Measurements from ENCODE around the gene CD6.

Gene CD6

DNA sequence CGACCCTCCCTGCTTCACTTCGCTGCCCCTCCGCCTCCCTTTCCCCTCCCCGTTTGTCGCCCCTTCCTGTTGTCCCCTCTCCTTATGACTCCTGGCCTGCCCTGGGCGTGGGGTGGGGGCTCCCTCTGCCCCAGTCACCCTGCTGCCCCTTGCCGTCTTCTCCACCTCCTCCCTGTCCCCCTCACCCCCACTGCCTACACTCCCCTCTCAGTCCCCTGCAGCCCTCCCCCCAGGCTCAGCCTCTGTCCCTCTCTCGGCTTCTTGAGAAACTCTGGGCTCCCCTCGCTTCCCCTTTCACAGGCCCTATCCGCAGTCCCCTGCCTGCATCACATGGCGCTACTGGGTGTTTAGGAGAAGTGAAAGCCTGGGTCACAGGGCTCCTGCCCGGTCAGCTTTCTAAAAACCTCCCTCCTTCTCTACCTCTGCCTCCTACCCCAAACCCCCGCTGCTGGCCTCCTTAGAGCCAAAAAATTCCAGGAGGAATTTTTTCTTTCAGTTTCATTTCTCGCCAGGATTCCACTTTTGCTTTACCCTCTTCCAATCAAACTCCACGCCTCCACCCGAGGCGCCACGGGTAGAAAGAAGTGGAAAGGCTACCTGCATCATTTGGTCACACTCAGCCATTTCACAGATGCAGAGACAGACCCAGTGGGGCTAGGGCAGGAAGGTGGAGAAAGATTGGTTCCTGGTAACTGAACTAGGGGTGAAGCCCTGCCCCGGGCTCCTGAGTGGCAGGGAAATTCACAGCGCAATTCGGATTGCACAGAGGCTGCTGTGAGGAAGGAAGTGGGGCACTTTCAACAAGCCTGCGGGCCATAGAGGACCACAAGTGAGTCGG lies 19.4 kb upstream of the CD6 start, which contains the start of gene SLC15A3:
Gene SLC15A3 (minus strand): TSS at position 273 of the 838 bp plus-strand sequence. CDS start 625 bp downstream, outside the sequence.
- Histone ChIP-seq H3K36me3 (ENCODE audit: control insufficient read depth in 1 of 2, insufficient read depth in 2 of 2, low read length in 2 of 2) (no peaks in the 10 kb centered on the region), H3K4me1 (ENCODE audit: control insufficient read depth in 1 of 2, insufficient read depth in 2 of 2, low read length in 2 of 2) (peaks cover 0 to 12% of the 10 kb centered on the region in 2 donors), H3K27me3 (ENCODE audit: control insufficient read depth in 1 of 2, insufficient read depth in 2 of 2, low read length in 2 of 2) (no peaks in the 10 kb centered on the region), H3K4me3 (ENCODE audit: low read depth in 1 of 2, low read length in 2 of 2) (peak within 1 kb of the TSS; percentile 61 to 81), H3K9ac (ENCODE audit: low read depth in 1 of 2, low read length in 2 of 2) (peak within 1 kb of the TSS; percentile 48 to 55), H3K27ac (ENCODE audit: low read depth, low read length) (peak within 1 kb of the TSS; percentile 51), H3K9me3 (ENCODE audit: control insufficient read depth in 1 of 2, low read length in 2 of 2) (no peaks in the 10 kb centered on the region)

DNA sequence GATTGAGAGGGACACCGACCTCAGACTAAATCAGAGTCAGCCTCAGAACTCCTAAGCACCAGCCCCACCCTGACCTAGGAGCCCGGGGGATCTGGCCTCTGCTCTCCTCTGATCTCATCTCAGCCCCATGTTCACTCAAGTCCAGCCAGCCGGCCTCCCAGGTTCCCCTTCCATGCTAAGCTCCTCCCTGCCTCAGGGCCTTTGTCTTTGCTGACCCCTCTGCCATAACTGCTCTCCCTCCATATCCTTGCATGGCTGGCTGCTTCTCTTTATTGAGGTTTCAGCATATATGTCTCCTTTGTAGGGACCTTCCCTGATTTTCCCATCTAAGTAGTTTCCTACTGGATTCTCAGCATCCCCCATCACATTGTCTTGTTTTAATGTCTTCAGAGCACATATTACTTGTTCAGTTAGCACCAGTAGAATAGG lies 18.7 kb upstream of the CD6 start:
- H3K27ac ChIP-seq (ENCODE audit: low read depth, low read length), result peak overlapping the region; percentile 20
- no peaks in the 10 kb centered on the region for H3K36me3 ChIP-seq (ENCODE audit: control insufficient read depth in 1 of 2, insufficient read depth in 2 of 2, low read length in 2 of 2)
- peaks cover 0 to 12% of the 10 kb centered on the region in 2 donors for H3K4me1 ChIP-seq (ENCODE audit: control insufficient read depth in 1 of 2, insufficient read depth in 2 of 2, low read length in 2 of 2)
- peak overlapping the region; percentile 48 to 55 for H3K9ac ChIP-seq (ENCODE audit: low read depth in 1 of 2, low read length in 2 of 2)
- no peaks in the 10 kb centered on the region for H3K27me3 ChIP-seq (ENCODE audit: control insufficient read depth in 1 of 2, insufficient read depth in 2 of 2, low read length in 2 of 2)
- H3K4me3 ChIP-seq (ENCODE audit: low read depth in 1 of 2, low read length in 2 of 2), result peak overlapping the region; percentile 61 to 81
- H3K9me3 ChIP-seq (ENCODE audit: control insufficient read depth in 1 of 2, low read length in 2 of 2), result no peaks in the 10 kb centered on the region

DNA sequence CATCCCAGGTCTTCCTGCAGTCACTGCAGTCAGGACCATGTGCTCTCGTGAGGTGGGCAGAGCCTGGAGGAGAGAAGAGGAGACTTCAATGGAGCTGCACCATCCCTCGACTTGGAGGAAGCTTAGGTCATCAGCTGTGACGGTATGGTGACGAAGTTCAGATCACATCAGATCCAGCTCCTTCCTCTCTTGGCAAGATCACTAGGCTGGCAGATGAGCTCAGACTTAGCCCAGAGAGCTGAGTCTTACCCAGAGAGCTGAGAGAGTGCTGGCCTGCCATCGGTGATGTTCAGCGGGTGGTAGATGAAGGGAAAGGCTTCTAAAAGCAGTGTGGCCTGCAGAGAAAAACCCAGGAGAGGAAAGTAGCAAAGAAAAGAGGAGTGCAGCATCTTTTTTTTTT lies 17.7 kb upstream of the CD6 start:
- no peak overlapping the region for H3K9ac ChIP-seq (ENCODE audit: low read depth in 1 of 2, low read length in 2 of 2)
- no peaks in the 10 kb centered on the region for H3K36me3 ChIP-seq (ENCODE audit: control insufficient read depth in 1 of 2, insufficient read depth in 2 of 2, low read length in 2 of 2)
- no peak overlapping the region for H3K27ac ChIP-seq (ENCODE audit: low read depth, low read length)

DNA sequence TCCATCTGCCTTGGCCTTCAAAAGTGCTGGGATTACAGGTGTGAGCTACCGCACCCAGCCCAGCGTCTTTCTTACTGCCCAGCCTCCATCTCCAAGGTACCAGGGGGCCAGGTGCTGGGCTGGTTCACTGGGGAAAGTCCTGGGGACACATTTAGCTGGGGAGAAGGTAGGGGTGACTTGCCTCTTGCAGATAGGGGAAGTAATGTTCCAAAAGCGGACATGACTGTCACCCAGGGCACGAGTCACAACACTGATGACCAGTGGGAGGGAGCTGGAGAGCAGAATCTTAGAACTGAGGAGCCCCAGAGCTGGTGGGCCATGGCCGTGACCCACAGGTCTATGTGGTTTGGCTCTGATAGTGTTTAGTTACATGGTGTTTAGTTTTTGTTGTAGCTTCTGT lies 17.1 kb upstream of the CD6 start:
- no peaks in the 10 kb centered on the region for H3K27me3 ChIP-seq (ENCODE audit: control insufficient read depth in 1 of 2, insufficient read depth in 2 of 2, low read length in 2 of 2)
- H3K27ac ChIP-seq (ENCODE audit: low read depth, low read length), result no peak overlapping the region
- peaks cover 0 to 10% of the 10 kb centered on the region in 2 donors for H3K4me1 ChIP-seq (ENCODE audit: control insufficient read depth in 1 of 2, insufficient read depth in 2 of 2, low read length in 2 of 2)
- H3K36me3 ChIP-seq (ENCODE audit: control insufficient read depth in 1 of 2, insufficient read depth in 2 of 2, low read length in 2 of 2), result no peaks in the 10 kb centered on the region
- no peaks in the 10 kb centered on the region for H3K9me3 ChIP-seq (ENCODE audit: control insufficient read depth in 1 of 2, low read length in 2 of 2)
- H3K4me3 ChIP-seq (ENCODE audit: low read depth in 1 of 2, low read length in 2 of 2), result no peak overlapping the region
- no peak overlapping the region for H3K9ac ChIP-seq (ENCODE audit: low read depth in 1 of 2, low read length in 2 of 2)

More for the DNA sequence above, 17.7 kb upstream of the CD6 start:
- no peaks in the 10 kb centered on the region for H3K27me3 ChIP-seq (ENCODE audit: control insufficient read depth in 1 of 2, insufficient read depth in 2 of 2, low read length in 2 of 2)
- H3K4me3 ChIP-seq (ENCODE audit: low read depth in 1 of 2, low read length in 2 of 2), result no peak overlapping the region
- peaks cover 0 to 10% of the 10 kb centered on the region in 2 donors for H3K4me1 ChIP-seq (ENCODE audit: control insufficient read depth in 1 of 2, insufficient read depth in 2 of 2, low read length in 2 of 2)
- H3K9me3 ChIP-seq (ENCODE audit: control insufficient read depth in 1 of 2, low read length in 2 of 2), result no peaks in the 10 kb centered on the region

DNA sequence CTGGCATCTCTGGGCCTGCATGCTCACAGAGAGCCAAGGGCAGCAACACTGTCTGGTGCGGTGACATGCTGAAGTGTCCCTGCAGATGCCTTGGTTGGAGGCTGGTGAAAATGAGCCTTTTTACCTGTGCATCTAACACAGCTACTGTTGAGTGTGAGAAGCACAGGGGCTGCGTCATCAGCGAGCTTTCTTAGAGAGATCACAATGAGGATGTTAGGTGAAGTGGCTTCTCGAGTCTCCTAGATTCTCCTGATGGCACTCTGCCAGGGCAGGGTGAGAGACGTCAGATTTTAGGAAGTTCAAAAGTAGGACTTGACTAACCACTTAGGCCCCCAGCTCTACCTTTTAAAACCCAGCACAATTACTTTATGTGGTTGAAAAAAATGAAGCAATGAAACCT lies 15.9 kb upstream of the CD6 start:
- Histone ChIP-seq H3K27me3 (ENCODE audit: control insufficient read depth in 1 of 2, insufficient read depth in 2 of 2, low read length in 2 of 2) (no peaks in the 10 kb centered on the region), H3K36me3 (ENCODE audit: control insufficient read depth in 1 of 2, insufficient read depth in 2 of 2, low read length in 2 of 2) (no peaks in the 10 kb centered on the region), H3K4me3 (ENCODE audit: low read depth in 1 of 2, low read length in 2 of 2) (no peak overlapping the region), H3K27ac (ENCODE audit: low read depth, low read length) (no peak overlapping the region), H3K9me3 (ENCODE audit: control insufficient read depth in 1 of 2, low read length in 2 of 2) (no peaks in the 10 kb centered on the region), H3K4me1 (ENCODE audit: control insufficient read depth in 1 of 2, insufficient read depth in 2 of 2, low read length in 2 of 2) (peaks cover 0 to 10% of the 10 kb centered on the region in 2 donors), H3K9ac (ENCODE audit: low read depth in 1 of 2, low read length in 2 of 2) (no peak overlapping the region)

DNA sequence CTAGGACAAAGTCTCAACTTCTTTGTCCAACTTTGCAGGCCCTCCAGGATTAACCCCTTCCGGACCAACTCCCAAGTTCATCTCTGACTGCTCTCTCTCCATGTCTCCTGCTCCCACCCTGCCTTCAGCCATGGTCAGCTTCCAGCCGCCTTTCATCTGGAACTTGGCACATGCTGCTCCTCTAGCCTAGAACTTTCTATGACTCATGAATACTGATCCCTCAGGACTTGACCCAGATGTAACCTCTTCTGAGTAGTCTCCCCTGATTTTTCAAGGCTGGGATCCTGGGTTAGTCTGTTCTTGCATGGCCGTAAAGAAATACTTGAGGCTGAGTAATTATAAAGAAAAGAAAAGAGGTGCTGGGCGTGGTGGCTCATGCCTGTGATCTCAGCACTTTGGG lies 14.3 kb upstream of the CD6 start:
- Histone ChIP-seq H3K36me3 (ENCODE audit: control insufficient read depth in 1 of 2, insufficient read depth in 2 of 2, low read length in 2 of 2) (no peaks in the 10 kb centered on the region), H3K4me3 (ENCODE audit: low read depth in 1 of 2, low read length in 2 of 2) (no peak overlapping the region), H3K27me3 (ENCODE audit: control insufficient read depth in 1 of 2, insufficient read depth in 2 of 2, low read length in 2 of 2) (no peaks in the 10 kb centered on the region), H3K4me1 (ENCODE audit: control insufficient read depth in 1 of 2, insufficient read depth in 2 of 2, low read length in 2 of 2) (peaks cover 0 to 5% of the 10 kb centered on the region in 2 donors), H3K27ac (ENCODE audit: low read depth, low read length) (no peak overlapping the region), H3K9ac (ENCODE audit: low read depth in 1 of 2, low read length in 2 of 2) (no peak overlapping the region), H3K9me3 (ENCODE audit: control insufficient read depth in 1 of 2, low read length in 2 of 2) (no peaks in the 10 kb centered on the region)

DNA sequence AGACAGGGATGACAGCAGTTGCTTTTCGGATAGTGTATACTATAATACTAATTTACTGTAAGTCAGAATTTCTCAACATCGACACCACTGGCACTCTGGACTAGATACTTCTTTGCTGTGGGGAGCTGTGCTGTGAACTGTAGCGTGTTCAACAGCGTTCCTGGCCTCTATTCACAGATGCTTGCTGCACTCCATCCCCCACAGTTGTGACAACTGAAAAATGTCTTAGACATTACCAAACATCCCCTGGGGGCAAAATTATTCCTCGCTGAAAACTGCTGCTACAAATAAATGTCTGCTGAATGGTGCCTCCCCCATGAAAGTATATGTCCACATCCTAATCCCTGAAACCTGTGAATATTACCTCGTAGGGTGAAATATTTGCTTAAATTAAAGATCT lies 12.0 kb upstream of the CD6 start:
- no peaks in the 10 kb centered on the region for H3K9me3 ChIP-seq (ENCODE audit: control insufficient read depth in 1 of 2, low read length in 2 of 2)
- no peak overlapping the region for H3K4me3 ChIP-seq (ENCODE audit: low read depth in 1 of 2, low read length in 2 of 2)
- no peak overlapping the region for H3K9ac ChIP-seq (ENCODE audit: low read depth in 1 of 2, low read length in 2 of 2)

DNA sequence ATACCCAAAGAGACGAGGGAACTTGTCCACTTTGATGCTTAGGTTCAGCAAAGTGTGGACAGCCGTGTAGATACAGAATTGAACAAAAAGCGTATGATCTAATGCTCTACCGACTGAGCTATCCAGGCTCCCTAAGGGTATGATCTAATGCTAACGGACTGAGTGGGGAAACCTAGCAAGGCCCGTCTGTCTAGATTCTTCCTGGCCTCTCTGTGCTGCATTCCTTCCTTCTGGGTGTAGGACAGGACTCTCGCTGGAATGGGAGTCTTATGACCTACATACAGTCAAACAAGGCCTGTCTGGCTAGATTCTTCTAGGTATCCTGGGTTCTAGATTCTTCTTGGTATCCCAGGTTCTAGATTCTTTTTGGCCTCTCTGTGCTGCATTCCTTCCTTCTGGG lies 11.1 kb upstream of the CD6 start:
- H3K27ac ChIP-seq (ENCODE audit: low read depth, low read length), result no peak overlapping the region
- H3K27me3 ChIP-seq (ENCODE audit: control insufficient read depth in 1 of 2, insufficient read depth in 2 of 2, low read length in 2 of 2), result no peaks in the 10 kb centered on the region

More for the DNA sequence above, 12.0 kb upstream of the CD6 start:
- H3K36me3 ChIP-seq (ENCODE audit: control insufficient read depth in 1 of 2, insufficient read depth in 2 of 2, low read length in 2 of 2), result no peaks in the 10 kb centered on the region
- no peaks in the 10 kb centered on the region for H3K27me3 ChIP-seq (ENCODE audit: control insufficient read depth in 1 of 2, insufficient read depth in 2 of 2, low read length in 2 of 2)
- H3K4me1 ChIP-seq (ENCODE audit: control insufficient read depth in 1 of 2, insufficient read depth in 2 of 2, low read length in 2 of 2), result no peaks in the 10 kb centered on the region
- H3K27ac ChIP-seq (ENCODE audit: low read depth, low read length), result no peak overlapping the region

DNA sequence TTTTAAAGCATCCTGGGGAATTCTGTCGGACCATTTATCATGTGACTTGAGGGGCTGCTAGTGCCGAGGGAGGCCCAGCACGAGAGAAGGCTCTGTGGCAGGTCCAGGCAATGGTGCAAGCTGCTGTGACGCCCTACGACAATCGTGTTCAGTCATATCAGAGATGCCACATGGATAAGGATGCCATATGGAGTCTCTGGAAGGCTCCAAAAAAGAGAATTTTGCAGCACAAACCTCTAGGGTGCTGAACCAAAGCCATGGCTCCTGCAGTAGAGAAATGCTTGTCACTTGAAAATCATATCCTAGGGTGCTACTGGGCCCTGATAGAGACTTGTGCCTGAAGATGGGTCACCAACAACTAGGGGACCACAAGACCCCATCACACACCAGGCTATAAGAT lies 6.7 kb upstream of the CD6 start:
- Histone ChIP-seq H3K36me3 (ENCODE audit: control insufficient read depth in 1 of 2, insufficient read depth in 2 of 2, low read length in 2 of 2) (no peaks in the 10 kb centered on the region), H3K4me1 (ENCODE audit: control insufficient read depth in 1 of 2, insufficient read depth in 2 of 2, low read length in 2 of 2) (no peaks in the 10 kb centered on the region), H3K9ac (ENCODE audit: low read depth in 1 of 2, low read length in 2 of 2) (no peak overlapping the region), H3K4me3 (ENCODE audit: low read depth in 1 of 2, low read length in 2 of 2) (no peak overlapping the region), H3K27ac (ENCODE audit: low read depth, low read length) (no peak overlapping the region), H3K9me3 (ENCODE audit: control insufficient read depth in 1 of 2, low read length in 2 of 2) (no peaks in the 10 kb centered on the region), H3K27me3 (ENCODE audit: control insufficient read depth in 1 of 2, insufficient read depth in 2 of 2, low read length in 2 of 2) (no peaks in the 10 kb centered on the region)

More for the DNA sequence above, 11.1 kb upstream of the CD6 start:
- Histone ChIP-seq H3K9me3 (ENCODE audit: control insufficient read depth in 1 of 2, low read length in 2 of 2) (no peaks in the 10 kb centered on the region), H3K9ac (ENCODE audit: low read depth in 1 of 2, low read length in 2 of 2) (no peak overlapping the region), H3K4me1 (ENCODE audit: control insufficient read depth in 1 of 2, insufficient read depth in 2 of 2, low read length in 2 of 2) (no peaks in the 10 kb centered on the region), H3K36me3 (ENCODE audit: control insufficient read depth in 1 of 2, insufficient read depth in 2 of 2, low read length in 2 of 2) (no peaks in the 10 kb centered on the region), H3K4me3 (ENCODE audit: low read depth in 1 of 2, low read length in 2 of 2) (no peak overlapping the region)

DNA sequence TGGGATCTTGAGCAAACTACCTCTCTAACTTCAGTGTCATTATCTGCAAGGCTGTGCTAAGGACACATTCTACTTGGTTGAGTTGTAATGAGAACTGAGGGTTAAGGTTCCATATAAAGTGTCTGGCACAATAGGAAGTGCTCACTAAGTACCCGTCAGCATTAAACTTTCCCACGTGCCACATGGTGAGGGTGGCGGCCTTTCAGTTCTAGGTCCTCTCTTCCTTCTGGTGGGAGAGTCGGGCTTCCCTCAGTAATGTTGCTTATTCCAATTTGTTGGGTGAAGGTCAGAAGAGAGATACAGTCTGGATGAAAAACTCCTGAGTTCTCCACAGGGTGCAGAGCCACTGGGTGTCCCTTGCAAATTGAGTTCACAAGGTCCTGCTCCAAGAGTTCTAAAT lies 4.6 kb upstream of the CD6 start:
- H3K9me3 ChIP-seq (ENCODE audit: control insufficient read depth in 1 of 2, low read length in 2 of 2), result no peaks in the 10 kb centered on the region
- no peak overlapping the region for H3K4me3 ChIP-seq (ENCODE audit: low read depth in 1 of 2, low read length in 2 of 2)
- no peak overlapping the region for H3K27ac ChIP-seq (ENCODE audit: low read depth, low read length)
- H3K27me3 ChIP-seq (ENCODE audit: control insufficient read depth in 1 of 2, insufficient read depth in 2 of 2, low read length in 2 of 2), result no peaks in the 10 kb centered on the region
- H3K9ac ChIP-seq (ENCODE audit: low read depth in 1 of 2, low read length in 2 of 2), result no peak overlapping the region
- no peaks in the 10 kb centered on the region for H3K4me1 ChIP-seq (ENCODE audit: control insufficient read depth in 1 of 2, insufficient read depth in 2 of 2, low read length in 2 of 2)
- H3K36me3 ChIP-seq (ENCODE audit: control insufficient read depth in 1 of 2, insufficient read depth in 2 of 2, low read length in 2 of 2), result no peaks in the 10 kb centered on the region

All from duodenal mucosa (tissue), 2 donors.